Stimulated activated CD8-positive, alpha-beta memory T cell treated with anti-CD3 and anti-CD28 coated beads, Interleukin-7, amount 100 ng/mL, for 24 hours (primary cell): ENCODE data around the gene MICALL2.

Experiments used
- DNase-seq: peaks from one replicate; pipeline ENCODE4 v3.0.0-alpha.2; 2020; ENCODE audit warnings: low read depth

Gene MICALL2

GRCh38 chr7:1493129-1493528 is 33.9 kb upstream of the MICALL2 start:
- no peak for DNase-seq

GRCh38 chr7:1492640-1493039 is 33.4 kb upstream of the MICALL2 start:
- no peak for DNase-seq

GRCh38 chr7:1492221-1492620 is 33.0 kb upstream of the MICALL2 start:
- no peak for DNase-seq

GRCh38 chr7:1490837-1491236 is 31.6 kb upstream of the MICALL2 start:
- DNase-seq, result no peak

GRCh38 chr7:1489336-1489735 is 30.1 kb upstream of the MICALL2 start:
- no peak for DNase-seq

- DNase-seq, result no peak
These were observed 28.7 kb upstream of the MICALL2 start for GRCh38 chr7:1488016-1488415.

GRCh38 chr7:1487466-1487865 is 28.2 kb upstream of the MICALL2 start:
- DNase-seq, result no peak

GRCh38 chr7:1486571-1486970 is 27.3 kb upstream of the MICALL2 start:
- no peak for DNase-seq

- DNase-seq, result no peak
These were observed 25.9 kb upstream of the MICALL2 start for GRCh38 chr7:1485156-1485555.

- DNase-seq, result no peak
These were observed 25.3 kb upstream of the MICALL2 start for GRCh38 chr7:1484569-1484968.

GRCh38 chr7:1483536-1484505 is 24.6 kb upstream of the MICALL2 start:
- DNase-seq, result no peak

- DNase-seq, result no peak
These were observed 23.8 kb upstream of the MICALL2 start for GRCh38 chr7:1483079-1483478.

GRCh38 chr7:1481300-1481699 is 22.0 kb upstream of the MICALL2 start:
- DNase-seq, result no peak

- no peak for DNase-seq
These were observed 21.4 kb upstream of the MICALL2 start for GRCh38 chr7:1480670-1481069.

GRCh38 chr7:1479287-1479686 is 20.0 kb upstream of the MICALL2 start:
- no peak for DNase-seq

GRCh38 chr7:1478480-1478879 is 19.2 kb upstream of the MICALL2 start:
- DNase-seq, result no peak

GRCh38 chr7:1476859-1477258 is 17.6 kb upstream of the MICALL2 start:
- DNase-seq, result no peak

GRCh38 chr7:1475991-1476390 is 16.7 kb upstream of the MICALL2 start:
- no peak for DNase-seq

- no peak for DNase-seq
These were observed 16.1 kb upstream of the MICALL2 start for GRCh38 chr7:1475393-1475792.

- DNase-seq, result no peak
These were observed 15.5 kb upstream of the MICALL2 start for GRCh38 chr7:1474736-1475135.

GRCh38 chr7:1473864-1474512 is 14.7 kb upstream of the MICALL2 start:
- peak; percentile 80 for DNase-seq

GRCh38 chr7:1470901-1471300 is 11.6 kb upstream of the MICALL2 start:
- no peak for DNase-seq

- no peak for DNase-seq
These were observed 9.5 kb upstream of the MICALL2 start for GRCh38 chr7:1468643-1469298.
